Skin epidermis (tissue), 12 donors: ENCODE data around the gene CPLANE1.

ENCODE experiments used
- H3K27ac ChIP-seq, 21 experiments: fragments of 200-600 bp; sonication (generic) in 11 of 21; one replicate each; pipeline ENCODE4 v1.5.0; 2020; ENCODE audit warnings: mild to moderate bottlenecking in 3 of 21, inconsistent platforms in 2 of 21, moderate library complexity in 2 of 21
- H3K4me3 ChIP-seq, 7 experiments: fragments of 200-600 bp; sonication (generic) in 2 of 7; one replicate each; pipeline ENCODE4 v1.5.0; 2020; ENCODE audit warnings: inconsistent platforms in 2 of 7, mild to moderate bottlenecking in 2 of 7, moderate library complexity in 1 of 7

CPLANE1 gene

GRCh38 chr5:37212096-37212495, 37.1 kb downstream of the CPLANE1 start:
- no peak overlapping the region for H3K27ac ChIP-seq

GRCh38 chr5:37211661-37212060, 37.5 kb downstream of the CPLANE1 start:
- Histone ChIP-seq H3K4me3 (no peak overlapping the region), H3K27ac (no peak overlapping the region)

More at GRCh38 chr5:37212096-37212495, 37.1 kb downstream of the CPLANE1 start:
- no peak overlapping the region for H3K4me3 ChIP-seq

- Histone ChIP-seq H3K27ac (peak overlapping the region in 2 of 21 experiments; percentile 1 to 28), H3K4me3 (peak overlapping the region in 4 of 7 experiments; percentile 3 to 29 (median 14))
These were observed 40.0 kb downstream of the CPLANE1 start for GRCh38 chr5:37208883-37209797.

GRCh38 chr5:37207802-37208201, 41.4 kb downstream of the CPLANE1 start:
- H3K4me3 ChIP-seq: no peak overlapping the region
- no peak overlapping the region for H3K27ac ChIP-seq

GRCh38 chr5:37206736-37207135, 42.4 kb downstream of the CPLANE1 start:
- Histone ChIP-seq H3K27ac (no peak overlapping the region), H3K4me3 (no peak overlapping the region)

- no peak overlapping the region for H3K27ac ChIP-seq
These were observed 50.3 kb downstream of the CPLANE1 start for GRCh38 chr5:37198842-37199241.

GRCh38 chr5:37198061-37198460, 51.1 kb downstream of the CPLANE1 start:
- no peak overlapping the region for H3K4me3 ChIP-seq

More at GRCh38 chr5:37198842-37199241, 50.3 kb downstream of the CPLANE1 start:
- H3K4me3 ChIP-seq: no peak overlapping the region

GRCh38 chr5:37197340-37198050, 51.7 kb downstream of the CPLANE1 start:
- Histone ChIP-seq H3K27ac (peak overlapping the region in 9 of 21 experiments; percentile 12 to 74 (median 47)), H3K4me3 (no peak overlapping the region)

More at GRCh38 chr5:37198061-37198460, 51.1 kb downstream of the CPLANE1 start:
- H3K27ac ChIP-seq: peak overlapping the region in 8 of 21 experiments; percentile 12 to 74 (median 52)

- no peak overlapping the region for H3K4me3 ChIP-seq
- H3K27ac ChIP-seq: no peak overlapping the region
These were observed 58.6 kb downstream of the CPLANE1 start for GRCh38 chr5:37190592-37190991.

- no peak overlapping the region for H3K27ac ChIP-seq
- no peak overlapping the region for H3K4me3 ChIP-seq
These were observed 59.8 kb downstream of the CPLANE1 start for GRCh38 chr5:37189355-37189754.

GRCh38 chr5:37187465-37187977, 61.7 kb downstream of the CPLANE1 start:
- H3K4me3 ChIP-seq: no peak overlapping the region
- no peak overlapping the region for H3K27ac ChIP-seq

- no peak overlapping the region for H3K4me3 ChIP-seq
- H3K27ac ChIP-seq: no peak overlapping the region
These were observed 64.3 kb downstream of the CPLANE1 start for GRCh38 chr5:37184748-37185364.

GRCh38 chr5:37182667-37183066, 66.5 kb downstream of the CPLANE1 start:
- Histone ChIP-seq H3K4me3 (no peak overlapping the region), H3K27ac (no peak overlapping the region)

- no peak overlapping the region for H3K4me3 ChIP-seq
- H3K27ac ChIP-seq: no peak overlapping the region
These were observed 74.2 kb downstream of the CPLANE1 start for GRCh38 chr5:37174928-37175327.

GRCh38 chr5:37172957-37173356, 76.2 kb downstream of the CPLANE1 start:
- Histone ChIP-seq H3K4me3 (no peak overlapping the region), H3K27ac (no peak overlapping the region)

- H3K27ac ChIP-seq: no peak overlapping the region
- no peak overlapping the region for H3K4me3 ChIP-seq
These were observed 78.3 kb downstream of the CPLANE1 start for GRCh38 chr5:37170856-37171255.

GRCh38 chr5:37166197-37166596, 83.0 kb downstream of the CPLANE1 start:
- Histone ChIP-seq H3K27ac (no peak overlapping the region), H3K4me3 (no peak overlapping the region)

GRCh38 chr5:37165761-37166160, 83.4 kb downstream of the CPLANE1 start:
- H3K27ac ChIP-seq: no peak overlapping the region
- H3K4me3 ChIP-seq: no peak overlapping the region

- no peak overlapping the region for H3K27ac ChIP-seq
- H3K4me3 ChIP-seq: no peak overlapping the region
These were observed 95.5 kb downstream of the CPLANE1 start for GRCh38 chr5:37153661-37154060.

GRCh38 chr5:37146896-37147295, 102.3 kb downstream of the CPLANE1 start:
- Histone ChIP-seq H3K27ac (no peak overlapping the region), H3K4me3 (no peak overlapping the region)
